Germinal center (tissue), 1 donor: ENCODE measurements around the gene EXOSC6.
"Not testable (repeated sequence)": the region's sequence is repeated elsewhere in the genome, so short reads cannot be mapped to it uniquely, and the experiment has no call there.

Experiments used
- DNase-seq: peaks from one replicate; pipeline ENCODE4 v3.0.0; 2012; ENCODE audit warnings: mixed read lengths, low spot score

The EXOSC6 gene

GRCh38 chr16:70198230-70198629 lies 53.5 kb downstream of the EXOSC6 start:
- DNase-seq: not testable (repeated sequence)

- not testable (repeated sequence) for DNase-seq
These were observed 54.1 kb downstream of the EXOSC6 start for GRCh38 chr16:70197611-70198010.
